ENCODE results near the gene TP53RK.

Gene TP53RK

GRCh38 chr20:46689082-46689753, at the start of gene TP53RK:
Gene TP53RK, minus strand, starts transcription at chr20:46689444. Its CDS starts 30 bp downstream, at chr20:46689414.
- DNase-seq = peak; percentile 100

DNA sequence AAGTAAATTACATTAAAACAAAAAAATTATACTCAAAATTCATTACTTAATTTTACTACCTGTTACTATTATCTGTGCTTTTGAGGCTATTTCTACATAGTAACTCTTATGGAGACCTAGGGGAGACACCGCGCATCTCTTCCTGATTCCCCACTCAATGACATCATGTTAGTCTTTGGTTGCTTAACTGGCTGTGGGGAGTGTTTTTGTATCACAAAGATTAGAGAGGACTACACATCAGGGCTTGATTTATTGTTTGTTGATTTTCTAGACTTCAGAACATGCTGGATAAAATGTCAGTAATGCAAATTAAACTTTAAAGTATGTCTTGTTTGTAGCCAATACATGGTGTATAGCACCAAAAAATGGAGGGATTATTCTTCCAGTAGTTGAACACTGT, 46.2 kb upstream of the TP53RK start:
- no peak for DNase-seq

- no peak for DNase-seq
Observed at GRCh38 chr20:46731770-46732169, 42.5 kb upstream of the TP53RK start.

- DNase-seq = no peak
Observed at GRCh38 chr20:46725186-46726165, 36.2 kb upstream of the TP53RK start.

GRCh38 chr20:46724343-46724959, 35.2 kb upstream of the TP53RK start:
- DNase-seq = no peak

- DNase-seq = no peak
Observed at GRCh38 chr20:46723039-46723438, 33.8 kb upstream of the TP53RK start.

GRCh38 chr20:46722450-46722849, 33.2 kb upstream of the TP53RK start:
- DNase-seq = no peak

DNA sequence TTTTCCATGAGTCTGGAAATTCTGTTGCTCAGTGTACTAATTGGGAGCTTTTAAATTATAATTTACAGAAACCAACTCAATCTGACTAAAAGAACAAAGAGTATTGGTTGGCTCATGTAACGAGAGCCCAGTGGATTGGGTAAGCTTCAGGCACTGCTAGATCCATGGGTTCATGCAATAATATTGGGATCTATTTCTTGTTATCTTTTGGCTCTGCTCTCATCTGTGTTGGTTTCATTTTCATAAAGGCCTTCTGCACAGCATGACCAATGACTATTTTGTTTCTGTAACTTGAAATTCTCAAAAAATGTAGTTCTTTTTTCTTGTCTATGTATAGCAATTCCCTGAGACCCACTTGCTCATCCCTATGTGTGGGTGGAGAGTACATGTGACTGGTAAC, 32.2 kb upstream of the TP53RK start:
- DNase-seq = no peak

DNA sequence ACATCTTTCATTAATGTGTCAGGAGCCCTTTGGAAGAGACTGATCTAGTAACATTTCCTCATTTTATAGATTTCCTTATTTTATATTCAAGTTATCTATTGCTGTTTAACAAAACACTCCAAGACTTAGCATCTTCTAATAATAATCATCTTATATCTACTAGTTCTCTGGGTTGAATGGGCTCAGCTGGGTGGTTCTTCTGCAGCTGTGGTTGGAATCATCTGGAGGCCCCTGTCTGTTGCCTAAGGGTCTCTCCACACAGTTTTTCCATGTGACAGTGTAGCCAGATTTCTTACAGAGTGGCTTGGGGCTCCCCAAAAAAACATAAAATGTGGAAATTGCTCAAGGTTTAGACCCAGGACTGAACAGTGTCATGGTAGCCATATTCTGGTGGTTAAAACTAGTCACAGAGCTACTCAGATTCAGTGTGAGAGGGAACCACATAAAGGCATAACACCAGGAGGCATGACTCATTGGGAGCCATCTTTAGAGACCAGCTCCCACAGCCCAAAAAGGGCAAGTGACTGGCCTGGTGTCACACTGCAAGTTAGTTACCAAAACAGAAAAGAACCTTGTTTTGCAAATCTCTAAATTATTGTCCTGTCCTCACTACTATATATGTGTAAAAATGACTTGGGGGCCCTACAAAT, 31.7 kb upstream of the TP53RK start:
- DNase-seq = no peak

- no peak for DNase-seq
Observed at GRCh38 chr20:46720019-46720418, 30.8 kb upstream of the TP53RK start.

DNA sequence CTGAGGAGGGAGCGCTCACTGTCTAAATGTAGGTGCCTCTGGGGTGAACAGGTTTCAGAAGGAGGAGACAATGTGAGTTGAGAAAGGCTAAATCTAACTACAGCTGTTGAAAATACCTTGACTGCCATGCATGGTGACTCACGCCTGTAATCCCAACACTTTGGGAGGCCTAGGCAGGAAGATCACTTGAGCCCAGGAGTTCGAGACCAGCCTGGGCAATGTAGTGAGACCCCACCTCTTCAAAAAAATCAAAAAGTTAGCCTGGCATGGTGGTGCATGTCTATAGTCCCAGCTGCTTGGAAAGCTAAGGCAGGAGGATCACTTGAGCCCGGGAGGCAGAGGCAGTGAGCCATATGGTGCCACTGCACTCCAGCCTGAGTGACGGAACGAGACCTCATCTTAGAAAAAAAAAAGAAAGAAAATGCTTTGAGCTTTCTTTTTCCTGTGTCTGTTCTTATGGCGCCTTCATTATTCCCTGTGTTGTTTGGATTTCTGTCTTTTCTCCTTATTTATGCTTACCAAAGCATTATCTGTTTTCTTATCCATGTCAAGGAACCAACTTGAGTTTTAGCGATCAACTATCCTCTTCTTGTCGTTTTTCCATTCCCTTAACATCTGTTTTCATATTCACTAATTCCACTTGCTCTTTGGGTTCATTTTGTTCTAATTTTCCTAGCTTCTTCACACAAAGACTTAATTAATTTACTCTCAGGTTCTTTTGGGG, 28.7 kb upstream of the TP53RK start:
- peak; percentile 87 for DNase-seq

- DNase-seq = no peak
Observed at GRCh38 chr20:46715292-46715756, 26.1 kb upstream of the TP53RK start.

- no peak for DNase-seq
Observed at GRCh38 chr20:46713957-46714834, 25.0 kb upstream of the TP53RK start.

DNA sequence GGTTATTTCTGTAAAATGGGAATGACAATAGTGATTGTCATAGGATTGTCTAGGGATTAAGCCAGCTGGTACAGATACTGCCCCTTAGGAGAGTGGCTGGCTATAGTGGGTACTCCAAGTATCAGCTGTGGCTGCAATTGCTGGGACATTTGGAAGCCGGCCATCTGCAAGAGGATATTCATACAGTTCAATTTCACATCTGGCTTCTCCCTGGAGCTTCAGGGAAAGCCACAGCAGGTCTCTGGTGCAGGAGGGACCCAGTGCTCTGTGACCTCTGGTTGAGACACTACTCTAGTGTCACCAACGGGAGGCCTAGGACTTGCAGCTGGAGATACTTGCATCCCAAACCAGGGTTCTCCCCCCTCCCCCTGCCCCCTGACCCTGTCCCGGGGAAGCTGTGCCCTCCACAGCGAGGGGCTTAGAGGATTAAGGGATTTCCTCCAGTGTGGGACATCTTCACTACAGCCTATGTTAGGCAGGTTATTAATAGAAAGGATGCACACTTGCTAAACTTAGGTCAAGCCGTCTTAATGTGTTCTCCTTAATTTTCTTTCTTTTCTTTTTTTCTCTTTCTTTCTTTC, 22.9 kb upstream of the TP53RK start:
- DNase-seq = no peak

DNA sequence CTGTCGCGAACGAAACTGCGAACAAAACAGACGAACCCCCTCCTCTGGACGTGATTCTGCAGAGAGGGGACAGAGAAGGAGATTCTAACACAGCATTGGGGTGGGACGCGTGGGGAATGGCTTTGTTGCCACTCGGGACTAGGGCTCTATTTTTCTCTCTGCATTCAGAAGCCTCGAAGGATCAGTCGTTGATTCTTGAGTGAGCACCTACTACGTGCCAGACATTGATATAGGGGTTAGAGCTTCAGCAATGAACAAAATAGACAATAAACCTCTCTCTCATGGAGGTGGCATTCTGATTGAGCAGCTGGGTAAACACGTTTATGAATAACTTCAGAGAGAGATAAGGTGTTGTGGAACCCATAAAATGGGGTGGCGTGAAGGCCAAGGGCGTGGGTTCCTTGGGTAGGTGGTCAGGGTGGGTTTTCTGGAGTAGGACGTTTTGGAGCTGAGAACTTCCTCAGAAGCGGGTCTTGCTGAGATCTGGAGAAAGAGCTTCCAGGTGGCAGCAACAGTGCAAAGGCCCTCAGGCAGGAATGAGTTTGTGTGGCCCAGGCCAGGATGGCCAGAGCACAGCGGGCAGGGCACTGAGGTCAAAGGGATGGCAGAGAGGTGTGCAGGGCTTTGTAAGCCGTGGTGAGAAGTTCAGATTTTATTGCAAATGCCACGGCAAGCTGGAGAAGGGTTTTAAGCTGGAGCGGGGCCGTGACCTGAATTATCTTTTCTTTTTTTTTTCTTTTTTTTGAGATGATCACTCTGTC, 21.1 kb upstream of the TP53RK start:
- DNase-seq = no peak

GRCh38 chr20:46709459-46710152, 20.4 kb upstream of the TP53RK start, which contains the start of gene SLC2A10:
Gene SLC2A10, plus strand, starts transcription at chr20:46709649. Its CDS starts 88 bp downstream, at chr20:46709737.
- no peak for DNase-seq

- no peak for DNase-seq
Observed at GRCh38 chr20:46709055-46709458, 19.8 kb upstream of the TP53RK start.

- DNase-seq = peak; percentile 31
Observed at GRCh38 chr20:46708172-46708860, 19.1 kb upstream of the TP53RK start.

- no peak for DNase-seq
Observed at GRCh38 chr20:46706242-46706641, 17.0 kb upstream of the TP53RK start.

Data from NCI-H2171 treated with DMSO at 0.1 percent for 48 hours (cell line).